ENCODE results near the gene FSTL4.

- TF ChIP-seq CTCF (IDR thresholded peaks at IDR 0.05): no peak
- no peak for TF ChIP-seq POLR2A (IDR thresholded peaks at IDR 0.05)
Measured at GRCh38 chr5:133450286-133450685, 162.1 kb downstream of the FSTL4 start.
